Right cardiac atrium (tissue), 5 donors: ENCODE data around the gene NGF. TPM values are rescaled to one million over a fixed set of nuclear protein-coding genes. Genes with fewer than 3 reads are reported as not detected.

Experiments used
- ATAC-seq, 2 donors: fragments of 200-7000 bp; cut with Tn5 transposase; one replicate each; pipeline versions ENCODE4 v1.8.0 to v1.9.1; 2020; ENCODE audit warnings: moderate library complexity in 2 of 2, mild to moderate bottlenecking in 1 of 2
- DNase-seq, 3 donors: peaks; one replicate each; pipeline ENCODE4 v3.0.0-alpha.2; 2020
- H3K27ac ChIP-seq: one replicate; pipeline ENCODE4 v1.5.1; 2013; ENCODE audit warnings: mild to moderate bottlenecking, low read length, control low read depth, moderate library complexity
- H3K27me3 ChIP-seq: one replicate; pipeline ENCODE4 v1.6.1; 2013; ENCODE audit not compliant: control insufficient read depth, insufficient read depth
- H3K4me1 ChIP-seq: one replicate; pipeline ENCODE4 v1.6.1; 2013; ENCODE audit warnings: low read length; ENCODE audit not compliant: control insufficient read depth, insufficient read depth
- H3K4me3 ChIP-seq: one replicate; pipeline ENCODE4 v1.5.1; 2013; ENCODE audit warnings: low read length, control low read depth
- H3K9me3 ChIP-seq: one replicate; pipeline ENCODE4 v1.6.1; 2013; ENCODE audit warnings: low read length; ENCODE audit not compliant: control insufficient read depth
- WGBS: extraction: QIAGEN DNeasy Blood & Tissue Kit; methylation state at CpG from one replicate; pipeline ENCODE4 v1.1.7; 2013; 5-methylcytosine and 5-hydroxymethylcytosine counted together
- intact Hi-C, 4 donors: fragments of 100-400 bp; cut with DNase I; formaldehyde crosslinking; loops; one replicate each; pipeline versions ENCODE4 v1.11.0 to v1.14.0; 2022 to 2023
- polyA plus RNA-seq: library from polyadenylated mRNA; stranded (reverse); fragments of 200-250 nt; gene quantifications from one replicate; pipeline ENCODE4 v1.2.3, GENCODE V29; 2013
- total RNA-seq, 4 donors: library from RNA; stranded (reverse); fragmentation: NEBNext Ultra II Directional; extraction: Animal tissue kit (Norgen Biotek cat#: 25700); gene quantifications; one replicate each; pipeline ENCODE4 v1.2.1, GENCODE V29; 2021
- donor health status: healthy with polysubstance abuse.
- donor health status: DM: no; HTN: yes; CAD: no.
- donor health status: DM: no; HTN: no; CAD: no.
- donor health status: DM: no; HTN: yes; CAD: no; lungs with severe emphysema.
- donor health status: DM: yes; HTN: yes; CAD: no.

Gene NGF
- total and polyA plus RNA-seq, 5 donors: 3.3 to 17.4 (median 5.7) TPM

DNA sequence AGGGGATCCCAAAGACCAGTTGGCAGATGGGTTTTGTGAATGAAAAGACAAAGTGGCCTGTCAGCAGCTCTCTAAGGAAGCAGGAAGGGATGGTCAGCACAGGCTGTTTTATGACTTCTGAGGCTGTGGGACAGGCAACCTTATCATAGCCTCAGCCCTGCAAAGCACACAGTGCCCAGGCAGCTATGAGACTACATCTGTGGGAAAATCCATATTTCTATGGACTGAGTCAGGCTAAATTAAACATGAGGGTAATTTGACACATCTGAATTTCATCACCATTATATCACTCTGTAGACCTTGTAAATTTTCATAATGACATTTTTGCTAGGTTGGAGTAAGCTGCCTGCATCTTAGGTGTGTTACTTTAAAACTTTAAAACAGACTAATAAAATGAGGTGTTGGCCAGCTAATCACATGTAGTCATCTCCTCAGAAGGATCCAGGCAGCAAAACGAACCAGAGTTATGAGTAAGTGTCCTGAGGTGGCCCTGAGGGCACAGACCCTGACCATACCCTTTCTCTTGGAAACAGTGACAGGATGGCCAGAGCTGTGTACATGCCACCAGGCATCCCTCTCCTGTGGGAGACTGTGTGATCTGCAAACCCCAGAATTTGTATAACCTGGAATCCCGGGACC is 14.6 kb downstream of the NGF start:
- Histone ChIP-seq H3K27me3 (no peaks in the 10 kb centered on the region), H3K4me3 (no peak overlapping the region), H3K9me3 (no peaks in the 10 kb centered on the region), H3K27ac (no peak overlapping the region), H3K4me1 (peaks cover 2% of the 10 kb centered on the region)
- ATAC-seq (peak in 1 of 2 donors; percentile 23), DNase-seq (no peak)
- 57% methylated on average over 2 of the region's 2 CpGs for WGBS
- intact Hi-C loops: no loop called here

DNA sequence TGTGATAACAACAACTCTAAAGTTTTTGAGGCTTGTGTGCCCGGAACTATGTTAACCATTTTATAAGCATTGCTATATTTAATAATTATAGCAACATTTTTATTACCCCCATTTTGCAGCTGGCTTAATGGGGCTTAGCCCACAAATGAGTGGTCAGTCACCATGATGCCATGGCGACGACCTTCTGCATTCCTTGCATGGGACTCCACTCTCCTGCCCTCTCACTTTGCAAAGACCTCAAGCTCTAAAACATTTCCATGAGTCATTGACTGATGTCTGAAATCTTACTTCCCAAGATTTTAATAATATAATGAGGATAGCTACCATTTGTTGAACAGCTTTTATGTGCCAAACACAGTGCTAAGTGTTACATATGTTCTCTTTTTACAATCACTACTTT is 15.4 kb downstream of the NGF start:
- no peak for DNase-seq

DNA sequence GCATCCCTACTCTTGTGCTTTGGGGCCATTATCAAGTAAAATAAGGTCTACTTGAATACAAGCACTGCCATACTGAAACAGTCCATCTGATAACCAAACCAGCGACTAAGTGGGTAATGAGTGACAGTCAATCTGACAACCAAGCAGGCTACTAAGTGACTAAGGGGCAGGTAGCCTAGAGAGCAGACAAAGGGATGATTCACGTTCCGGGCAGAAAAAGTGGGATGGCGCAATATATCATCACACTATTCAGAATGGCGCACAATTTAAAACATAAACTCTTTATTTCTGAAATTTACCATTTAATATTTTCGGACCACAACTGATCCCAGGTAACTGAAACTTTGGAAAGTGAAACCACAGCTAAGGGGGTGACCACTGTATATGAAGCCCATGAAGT is 17.7 kb downstream of the NGF start:
- DNase-seq: no peak
- H3K27me3 ChIP-seq: no peaks in the 10 kb centered on the region
- H3K4me1 ChIP-seq: peaks cover 4% of the 10 kb centered on the region
- H3K27ac ChIP-seq: no peak overlapping the region
- no peaks in the 10 kb centered on the region for H3K9me3 ChIP-seq
- no peak for ATAC-seq
- H3K4me3 ChIP-seq: no peak overlapping the region
- intact Hi-C loops: no loop called here
- 90% methylated on average over 6 of the region's 6 CpGs for WGBS

More for the DNA sequence above, 15.4 kb downstream of the NGF start:
- Histone ChIP-seq H3K4me1 (peaks cover 6% of the 10 kb centered on the region), H3K27me3 (no peaks in the 10 kb centered on the region), H3K4me3 (no peak overlapping the region), H3K9me3 (no peaks in the 10 kb centered on the region), H3K27ac (no peak overlapping the region)
- 87% methylated on average over 3 of the region's 3 CpGs for WGBS
- ATAC-seq: no peak
- intact Hi-C loops: no loop called here

DNA sequence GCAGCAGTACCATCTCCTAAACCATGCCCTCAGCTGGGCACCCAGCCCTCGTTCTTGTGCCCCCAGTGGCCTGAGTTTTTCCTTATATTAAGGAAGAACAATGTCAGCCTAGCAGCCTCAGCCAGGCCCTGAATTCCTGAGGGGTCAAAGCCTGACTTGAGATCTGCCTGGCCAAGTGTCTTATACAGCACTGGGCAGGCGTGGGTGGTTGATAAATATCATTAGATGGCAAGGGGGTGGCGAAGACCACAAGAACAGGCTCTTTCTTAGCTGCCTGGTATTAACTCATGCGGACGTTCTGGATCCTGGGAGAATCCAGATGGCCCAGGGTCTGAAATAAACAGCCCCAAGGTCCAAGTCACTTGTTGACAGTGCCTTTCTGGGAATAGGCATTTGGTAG is 18.3 kb downstream of the NGF start:
- Histone ChIP-seq H3K9me3 (no peaks in the 10 kb centered on the region), H3K4me3 (no peak overlapping the region), H3K27ac (no peak overlapping the region), H3K4me1 (peaks cover 4% of the 10 kb centered on the region), H3K27me3 (no peaks in the 10 kb centered on the region)
- no peak for DNase-seq
- 35% methylated on average over 5 of the region's 5 CpGs for WGBS
- intact Hi-C loops: no loop called here
- ATAC-seq: no peak

DNA sequence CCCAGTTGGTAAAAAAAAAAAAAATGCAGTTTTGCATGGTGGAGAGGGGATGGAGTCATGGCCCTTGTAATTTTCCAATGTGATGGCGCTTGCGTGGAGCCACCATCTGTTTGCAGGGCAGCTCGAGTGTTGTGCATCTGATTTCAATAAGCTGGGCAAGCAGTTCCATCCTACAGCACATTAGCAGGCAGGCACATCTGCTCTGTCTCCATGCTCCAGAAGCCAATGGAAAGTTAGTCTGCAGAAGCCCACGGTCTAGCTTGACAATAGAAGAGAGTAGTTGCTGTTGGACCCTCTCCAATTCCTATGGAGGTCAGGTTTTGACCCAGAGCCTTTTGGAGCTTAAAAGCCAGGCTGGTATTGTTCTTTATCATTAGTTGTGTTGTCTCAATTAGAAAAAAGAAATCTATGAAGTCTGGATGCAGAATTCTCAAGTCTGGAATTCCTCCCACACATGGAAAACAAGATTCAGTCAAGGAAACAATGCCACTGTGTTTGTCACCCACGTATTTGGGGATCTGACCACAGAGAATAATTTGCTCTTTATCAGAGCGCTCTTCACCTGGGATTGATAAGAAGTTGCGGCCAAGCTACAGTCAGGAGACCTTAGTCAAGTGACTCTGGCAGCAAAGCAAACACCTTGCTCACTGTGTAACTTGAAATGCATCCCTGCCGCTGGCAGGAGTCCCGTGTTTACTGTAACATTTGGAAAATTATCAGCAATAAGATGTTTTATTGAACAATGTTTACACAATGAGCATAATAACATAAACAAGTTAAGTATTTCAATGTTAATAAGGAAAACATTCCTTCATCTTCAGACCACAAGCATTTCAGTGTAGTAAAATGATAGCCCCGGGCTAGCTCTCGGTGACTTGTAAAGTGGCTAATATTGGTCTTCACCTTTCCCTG is 20.7 kb downstream of the NGF start:
- Histone ChIP-seq H3K4me1 (peaks cover 4% of the 10 kb centered on the region), H3K4me3 (no peak overlapping the region), H3K27ac (no peak overlapping the region), H3K27me3 (no peaks in the 10 kb centered on the region), H3K9me3 (no peaks in the 10 kb centered on the region)
- ATAC-seq (peak in 1 of 2 donors; percentile 67), DNase-seq (no peak)
- intact Hi-C loops: no loop called here
- WGBS: 73% methylated on average over 11 of the region's 11 CpGs

DNA sequence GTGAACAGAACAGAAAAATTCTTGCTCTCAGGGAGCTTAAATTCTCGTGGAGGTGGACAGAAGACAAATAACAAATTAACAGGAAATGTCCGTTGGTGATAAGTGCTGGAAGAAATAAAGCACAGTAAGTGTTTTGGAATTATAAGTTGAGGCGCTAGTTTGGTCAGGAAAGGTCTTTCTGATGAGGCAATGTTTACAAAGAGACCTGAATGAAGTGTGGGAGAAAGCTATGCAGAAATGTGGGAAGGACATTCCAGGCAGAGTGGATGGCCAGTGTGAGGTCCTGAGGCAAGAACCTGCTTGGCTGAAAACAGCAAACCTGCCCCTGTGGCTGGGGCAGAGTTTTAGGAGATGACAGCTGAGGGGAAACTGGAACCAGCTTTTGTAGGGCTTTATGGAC is 23.3 kb downstream of the NGF start:
- WGBS: 26% methylated on average over 3 of the region's 3 CpGs

DNA sequence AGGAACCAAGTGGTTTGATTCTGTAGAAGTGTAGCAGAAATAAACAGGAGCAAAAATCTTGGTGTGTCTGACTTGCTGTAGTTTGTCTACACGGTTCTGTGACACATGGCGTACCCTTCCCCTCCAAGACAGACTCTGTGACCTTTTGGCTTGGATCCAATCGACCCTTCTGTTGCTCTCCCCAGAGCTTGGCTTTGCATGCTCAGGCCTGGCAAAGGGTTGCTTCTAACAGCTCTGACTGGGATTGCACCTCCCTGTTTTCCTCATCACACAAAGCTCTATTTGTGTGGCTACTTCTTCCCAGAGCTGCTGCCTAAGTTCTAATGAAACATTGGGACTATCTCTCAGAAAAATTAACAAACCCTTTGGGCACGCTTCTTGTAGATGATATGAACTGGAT is 24.0 kb downstream of the NGF start:
- Histone ChIP-seq H3K4me3 (no peak overlapping the region), H3K27me3 (no peaks in the 10 kb centered on the region), H3K9me3 (no peaks in the 10 kb centered on the region), H3K27ac (no peak overlapping the region), H3K4me1 (peaks cover 4% of the 10 kb centered on the region)
- DNase-seq (peak in 2 of 3 donors; percentile 59 to 64), ATAC-seq (peak; percentile 43 to 78)
- 32% methylated on average over 4 of the region's 4 CpGs for WGBS
- intact Hi-C loops: no loop called here

More for the DNA sequence above, 23.3 kb downstream of the NGF start:
- H3K27ac ChIP-seq: no peak overlapping the region
- no peaks in the 10 kb centered on the region for H3K9me3 ChIP-seq
- peak in 1 of 2 donors; percentile 53 for ATAC-seq
- peaks cover 4% of the 10 kb centered on the region for H3K4me1 ChIP-seq
- no peak for DNase-seq
- H3K4me3 ChIP-seq: no peak overlapping the region
- intact Hi-C loops: no loop called here
- no peaks in the 10 kb centered on the region for H3K27me3 ChIP-seq

DNA sequence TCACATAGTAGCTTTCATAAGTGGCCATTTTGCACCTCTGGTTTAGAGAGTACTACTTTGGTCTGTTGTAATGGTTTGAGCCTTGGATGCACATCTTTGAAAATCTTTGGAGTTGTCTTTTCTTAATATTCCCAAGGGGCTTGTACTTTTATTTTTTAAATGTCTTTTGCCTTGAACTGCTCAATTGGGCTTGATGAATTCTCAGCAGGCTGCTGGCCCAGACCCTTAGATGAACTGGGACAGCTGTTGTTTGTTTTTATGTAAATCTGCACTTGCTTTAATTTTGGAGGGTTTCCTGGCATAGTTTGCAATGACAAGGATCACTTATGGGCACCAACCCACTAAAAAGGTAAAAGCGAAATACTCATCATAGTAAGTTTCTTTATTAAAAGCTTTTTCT is 24.9 kb downstream of the NGF start:
- WGBS: 86% methylated on average over 1 of the region's 1 CpG
- no peaks in the 10 kb centered on the region for H3K27me3 ChIP-seq
- no peaks in the 10 kb centered on the region for H3K9me3 ChIP-seq
- peaks cover 3% of the 10 kb centered on the region for H3K4me1 ChIP-seq
- ATAC-seq (no peak), DNase-seq (no peak)
- intact Hi-C loops: no loop called here
- no peak overlapping the region for H3K4me3 ChIP-seq
- no peak overlapping the region for H3K27ac ChIP-seq

DNA sequence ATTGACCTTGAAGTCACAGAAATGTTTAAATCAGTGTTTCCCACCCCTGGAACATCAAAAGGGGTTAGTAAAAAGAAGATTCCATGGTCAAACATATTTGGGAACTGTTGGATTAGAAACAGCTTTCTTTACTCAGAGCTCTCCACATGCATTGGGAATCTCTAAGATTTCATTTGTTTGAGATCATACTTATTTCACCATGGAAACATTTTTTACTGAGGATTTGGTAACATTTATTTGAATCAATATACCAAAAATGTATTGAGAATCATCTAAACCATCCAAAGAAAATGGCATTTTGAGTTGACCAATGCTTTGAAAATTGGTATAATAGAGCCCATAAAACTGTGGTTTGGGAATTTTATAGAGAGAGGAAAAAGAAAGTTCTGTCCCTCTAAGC is 25.3 kb downstream of the NGF start:
- no peaks in the 10 kb centered on the region for H3K27me3 ChIP-seq
- no peaks in the 10 kb centered on the region for H3K4me1 ChIP-seq
- intact Hi-C loops: no loop called here
- H3K27ac ChIP-seq: no peak overlapping the region
- no peaks in the 10 kb centered on the region for H3K9me3 ChIP-seq
- ATAC-seq (no peak), DNase-seq (no peak)
- no peak overlapping the region for H3K4me3 ChIP-seq

DNA sequence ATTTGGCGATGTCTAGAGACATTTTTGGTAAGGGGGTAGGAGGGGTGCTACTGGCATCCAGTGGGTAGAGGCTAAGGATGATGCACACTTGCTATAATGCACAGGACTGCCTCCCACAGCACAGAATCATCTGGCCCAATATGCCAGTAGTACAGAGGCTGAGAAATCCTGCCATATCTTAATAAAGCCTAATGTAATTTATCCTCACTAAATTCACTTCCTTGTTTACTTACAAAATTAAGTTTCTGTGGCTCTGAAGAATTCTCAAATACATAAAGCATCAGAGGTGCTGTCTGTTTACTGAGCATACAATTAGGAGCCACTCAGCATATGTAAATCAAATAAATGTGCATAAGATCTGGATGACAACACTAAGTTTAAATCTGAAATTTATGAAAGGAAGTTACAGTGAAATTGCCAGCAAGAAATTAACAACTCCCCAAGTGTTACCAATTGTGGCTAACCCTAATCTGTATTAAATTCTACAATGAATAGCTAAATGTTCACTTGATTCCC is 26.5 kb downstream of the NGF start:
- Histone ChIP-seq H3K4me1 (no peaks in the 10 kb centered on the region), H3K27ac (no peak overlapping the region), H3K27me3 (no peaks in the 10 kb centered on the region), H3K4me3 (no peak overlapping the region), H3K9me3 (no peaks in the 10 kb centered on the region)
- 92% methylated on average over 1 of the region's 1 CpG for WGBS
- DNase-seq (no peak), ATAC-seq (no peak)
- intact Hi-C loops: no loop called here
